ENCODE measurements around the gene CPED1.

The CPED1 gene

DNA sequence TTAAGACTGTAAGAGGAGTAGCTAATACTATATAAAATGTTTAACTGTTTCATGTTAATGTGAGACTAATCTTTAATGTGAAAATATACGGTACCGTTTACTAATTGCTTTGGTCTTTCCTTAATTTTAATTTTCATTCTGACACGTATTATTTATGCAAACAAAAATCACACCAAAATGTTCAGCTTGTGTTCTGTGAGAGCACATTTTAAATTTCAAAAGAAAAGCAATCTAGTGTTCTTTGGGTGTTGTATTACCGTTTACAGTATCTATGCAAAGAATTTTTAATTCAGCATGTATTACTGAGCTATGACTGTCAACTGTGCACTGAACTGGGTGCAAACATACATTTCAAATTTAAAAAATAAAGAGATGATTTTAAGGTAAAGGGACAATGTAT, 342.5 kb downstream of the CPED1 start:
- no peak for ATAC-seq
- TF ChIP-seq, protein P1, sequence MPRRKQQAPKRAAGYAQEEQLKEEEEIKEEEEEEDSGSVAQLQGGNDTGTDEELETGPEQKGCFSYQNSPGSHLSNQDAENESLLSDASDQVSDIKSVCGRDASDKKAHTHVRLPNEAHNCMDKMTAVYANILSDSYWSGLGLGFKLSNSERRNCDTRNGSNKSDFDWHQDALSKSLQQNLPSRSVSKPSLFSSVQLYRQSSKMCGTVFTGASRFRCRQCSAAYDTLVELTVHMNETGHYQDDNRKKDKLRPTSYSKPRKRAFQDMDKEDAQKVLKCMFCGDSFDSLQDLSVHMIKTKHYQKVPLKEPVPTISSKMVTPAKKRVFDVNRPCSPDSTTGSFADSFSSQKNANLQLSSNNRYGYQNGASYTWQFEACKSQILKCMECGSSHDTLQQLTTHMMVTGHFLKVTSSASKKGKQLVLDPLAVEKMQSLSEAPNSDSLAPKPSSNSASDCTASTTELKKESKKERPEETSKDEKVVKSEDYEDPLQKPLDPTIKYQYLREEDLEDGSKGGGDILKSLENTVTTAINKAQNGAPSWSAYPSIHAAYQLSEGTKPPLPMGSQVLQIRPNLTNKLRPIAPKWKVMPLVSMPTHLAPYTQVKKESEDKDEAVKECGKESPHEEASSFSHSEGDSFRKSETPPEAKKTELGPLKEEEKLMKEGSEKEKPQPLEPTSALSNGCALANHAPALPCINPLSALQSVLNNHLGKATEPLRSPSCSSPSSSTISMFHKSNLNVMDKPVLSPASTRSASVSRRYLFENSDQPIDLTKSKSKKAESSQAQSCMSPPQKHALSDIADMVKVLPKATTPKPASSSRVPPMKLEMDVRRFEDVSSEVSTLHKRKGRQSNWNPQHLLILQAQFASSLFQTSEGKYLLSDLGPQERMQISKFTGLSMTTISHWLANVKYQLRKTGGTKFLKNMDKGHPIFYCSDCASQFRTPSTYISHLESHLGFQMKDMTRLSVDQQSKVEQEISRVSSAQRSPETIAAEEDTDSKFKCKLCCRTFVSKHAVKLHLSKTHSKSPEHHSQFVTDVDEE (CRISPR knock-in tag; IDR thresholded peaks at IDR 0.05), result no peak
- TF ChIP-seq ZFP30 (CRISPR knock-in tag; IDR thresholded peaks at IDR 0.05), result no peak
- no peak for TF ChIP-seq ARNTL (CRISPR knock-in tag; IDR thresholded peaks at IDR 0.05; ENCODE audit: borderline replicate concordance, low read depth)
- no peak for TF ChIP-seq ISL1 (CRISPR knock-in tag; IDR thresholded peaks at IDR 0.05)
- TF ChIP-seq, protein P2, sequence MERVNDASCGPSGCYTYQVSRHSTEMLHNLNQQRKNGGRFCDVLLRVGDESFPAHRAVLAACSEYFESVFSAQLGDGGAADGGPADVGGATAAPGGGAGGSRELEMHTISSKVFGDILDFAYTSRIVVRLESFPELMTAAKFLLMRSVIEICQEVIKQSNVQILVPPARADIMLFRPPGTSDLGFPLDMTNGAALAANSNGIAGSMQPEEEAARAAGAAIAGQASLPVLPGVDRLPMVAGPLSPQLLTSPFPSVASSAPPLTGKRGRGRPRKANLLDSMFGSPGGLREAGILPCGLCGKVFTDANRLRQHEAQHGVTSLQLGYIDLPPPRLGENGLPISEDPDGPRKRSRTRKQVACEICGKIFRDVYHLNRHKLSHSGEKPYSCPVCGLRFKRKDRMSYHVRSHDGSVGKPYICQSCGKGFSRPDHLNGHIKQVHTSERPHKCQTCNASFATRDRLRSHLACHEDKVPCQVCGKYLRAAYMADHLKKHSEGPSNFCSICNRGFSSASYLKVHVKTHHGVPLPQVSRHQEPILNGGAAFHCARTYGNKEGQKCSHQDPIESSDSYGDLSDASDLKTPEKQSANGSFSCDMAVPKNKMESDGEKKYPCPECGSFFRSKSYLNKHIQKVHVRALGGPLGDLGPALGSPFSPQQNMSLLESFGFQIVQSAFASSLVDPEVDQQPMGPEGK (CRISPR knock-in tag; IDR thresholded peaks at IDR 0.05; ENCODE audit: borderline replicate concordance), result no peak
- TF ChIP-seq GLIS3 (CRISPR knock-in tag; IDR thresholded peaks at IDR 0.05), result no peak
- TF ChIP-seq TOX (CRISPR knock-in tag; IDR thresholded peaks at IDR 0.05; ENCODE audit: borderline replicate concordance), result no peak
- TF ChIP-seq PPARA (CRISPR knock-in tag; IDR thresholded peaks at IDR 0.05; ENCODE audit: borderline replicate concordance), result no peak
- no peak for TF ChIP-seq SNAI2 (CRISPR knock-in tag; IDR thresholded peaks at IDR 0.05)
- TF ChIP-seq ZNF70 (CRISPR knock-in tag; IDR thresholded peaks at IDR 0.05), result no peak

DNA sequence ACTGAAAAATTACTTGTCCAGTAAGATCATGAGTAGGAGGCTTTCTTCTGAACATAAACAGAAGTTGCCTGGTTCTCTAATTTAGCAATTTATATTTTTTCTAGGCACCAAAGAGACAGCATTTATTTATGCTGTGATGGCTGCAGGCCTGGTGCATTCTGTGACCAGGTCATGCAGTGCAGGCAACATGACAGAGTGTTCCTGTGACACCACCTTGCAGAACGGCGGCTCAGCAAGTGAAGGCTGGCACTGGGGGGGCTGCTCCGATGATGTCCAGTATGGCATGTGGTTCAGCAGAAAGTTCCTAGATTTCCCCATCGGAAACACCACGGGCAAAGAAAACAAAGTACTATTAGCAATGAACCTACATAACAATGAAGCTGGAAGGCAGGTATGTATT, 343.1 kb downstream of the CPED1 start:
- TF ChIP-seq TOX (CRISPR knock-in tag; IDR thresholded peaks at IDR 0.05; ENCODE audit: borderline replicate concordance) (no peak), ZNF70 (CRISPR knock-in tag; IDR thresholded peaks at IDR 0.05) (no peak), CSDC2 (CRISPR knock-in tag; IDR thresholded peaks at IDR 0.05) (no peak), GLIS3 (CRISPR knock-in tag; IDR thresholded peaks at IDR 0.05) (no peak), ZNF8 (CRISPR knock-in tag; IDR thresholded peaks at IDR 0.05) (no peak), ESRRG (CRISPR knock-in tag; IDR thresholded peaks at IDR 0.05) (no peak), ZFP3 (CRISPR knock-in tag; IDR thresholded peaks at IDR 0.05) (no peak)
- ATAC-seq, result no peak

DNA sequence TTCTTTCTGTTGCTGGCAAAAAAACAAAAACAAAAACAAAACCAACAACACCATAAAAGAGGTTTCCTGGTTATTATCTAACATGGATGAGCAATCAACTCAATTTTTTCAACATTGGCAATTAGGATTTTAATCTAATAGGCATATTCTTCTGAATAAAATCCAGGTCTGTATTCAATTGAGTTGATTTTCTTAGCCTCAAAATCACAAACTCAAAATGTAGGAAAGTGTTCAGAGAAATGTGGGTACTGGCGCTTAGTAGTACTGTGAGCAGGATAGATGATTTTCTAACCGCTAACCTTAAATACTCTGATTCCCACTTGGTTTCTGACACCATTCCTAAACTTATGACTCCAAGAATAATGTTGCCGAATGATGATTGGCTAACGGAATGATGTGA, 345.9 kb downstream of the CPED1 start:
- no peak for ATAC-seq
- TF ChIP-seq ZC3H10 (CRISPR knock-in tag; IDR thresholded peaks at IDR 0.05), result no peak
- no peak for TF ChIP-seq TCF4 (CRISPR knock-in tag; IDR thresholded peaks at IDR 0.05; ENCODE audit: borderline replicate concordance)

DNA sequence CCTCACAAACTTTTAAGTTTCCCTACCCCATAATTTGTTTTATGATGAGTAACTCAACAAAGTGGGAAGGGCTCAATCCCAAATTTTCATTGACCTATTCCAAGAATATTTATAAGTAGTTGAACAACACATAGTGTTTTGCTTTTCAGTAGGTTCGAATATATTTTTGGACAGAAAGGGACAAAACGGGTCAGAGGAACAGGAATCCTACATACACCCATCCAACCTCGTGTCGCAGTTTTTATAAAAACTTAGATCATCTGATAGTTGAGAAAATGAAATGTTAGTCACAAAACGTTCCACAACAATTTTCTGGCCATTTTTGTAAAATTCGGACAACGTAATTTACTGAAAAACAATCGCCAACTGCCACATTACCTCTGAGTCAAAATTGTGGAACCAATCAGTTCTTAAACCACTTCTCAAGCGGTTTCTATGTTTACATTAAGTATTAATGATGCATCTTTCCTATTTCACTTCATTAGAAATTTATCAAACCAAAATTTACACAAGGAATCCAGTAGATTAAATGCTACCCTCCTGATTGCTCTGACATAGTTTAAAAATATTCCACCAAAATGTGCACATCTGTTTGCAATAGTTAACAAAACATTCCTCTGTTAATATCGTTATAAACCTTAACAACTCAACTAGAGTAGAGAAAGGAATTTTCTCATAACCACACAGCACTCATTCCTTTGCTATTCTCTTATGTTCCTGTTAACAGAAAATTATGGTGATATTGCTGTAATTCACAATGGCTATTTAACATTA, 346.6 kb downstream of the CPED1 start:
- ATAC-seq, result peak; percentile 48; the same call in 2 of the 3 replicates
- no peak for TF ChIP-seq ARNTL (CRISPR knock-in tag; IDR thresholded peaks at IDR 0.05; ENCODE audit: borderline replicate concordance, low read depth)
- no peak for TF ChIP-seq OSR1 (CRISPR knock-in tag; IDR thresholded peaks at IDR 0.05)
- no peak for TF ChIP-seq ISL1 (CRISPR knock-in tag; IDR thresholded peaks at IDR 0.05)
- TF ChIP-seq, protein P3, sequence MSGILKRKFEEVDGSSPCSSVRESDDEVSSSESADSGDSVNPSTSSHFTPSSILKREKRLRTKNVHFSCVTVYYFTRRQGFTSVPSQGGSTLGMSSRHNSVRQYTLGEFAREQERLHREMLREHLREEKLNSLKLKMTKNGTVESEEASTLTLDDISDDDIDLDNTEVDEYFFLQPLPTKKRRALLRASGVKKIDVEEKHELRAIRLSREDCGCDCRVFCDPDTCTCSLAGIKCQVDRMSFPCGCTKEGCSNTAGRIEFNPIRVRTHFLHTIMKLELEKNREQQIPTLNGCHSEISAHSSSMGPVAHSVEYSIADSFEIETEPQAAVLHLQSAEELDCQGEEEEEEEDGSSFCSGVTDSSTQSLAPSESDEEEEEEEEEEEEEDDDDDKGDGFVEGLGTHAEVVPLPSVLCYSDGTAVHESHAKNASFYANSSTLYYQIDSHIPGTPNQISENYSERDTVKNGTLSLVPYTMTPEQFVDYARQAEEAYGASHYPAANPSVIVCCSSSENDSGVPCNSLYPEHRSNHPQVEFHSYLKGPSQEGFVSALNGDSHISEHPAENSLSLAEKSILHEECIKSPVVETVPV (CRISPR knock-in tag; IDR thresholded peaks at IDR 0.05), result no peak
- TF ChIP-seq, protein P2 (CRISPR knock-in tag; IDR thresholded peaks at IDR 0.05; ENCODE audit: borderline replicate concordance), result no peak
- no peak for TF ChIP-seq ZNF70 (CRISPR knock-in tag; IDR thresholded peaks at IDR 0.05)
- no peak for TF ChIP-seq ZNF8 (CRISPR knock-in tag; IDR thresholded peaks at IDR 0.05)
- no peak for TF ChIP-seq BACH2 (CRISPR knock-in tag; IDR thresholded peaks at IDR 0.05; ENCODE audit: borderline replicate concordance)
- TF ChIP-seq, protein P1 (CRISPR knock-in tag; IDR thresholded peaks at IDR 0.05), result no peak
- TF ChIP-seq, protein P4, sequence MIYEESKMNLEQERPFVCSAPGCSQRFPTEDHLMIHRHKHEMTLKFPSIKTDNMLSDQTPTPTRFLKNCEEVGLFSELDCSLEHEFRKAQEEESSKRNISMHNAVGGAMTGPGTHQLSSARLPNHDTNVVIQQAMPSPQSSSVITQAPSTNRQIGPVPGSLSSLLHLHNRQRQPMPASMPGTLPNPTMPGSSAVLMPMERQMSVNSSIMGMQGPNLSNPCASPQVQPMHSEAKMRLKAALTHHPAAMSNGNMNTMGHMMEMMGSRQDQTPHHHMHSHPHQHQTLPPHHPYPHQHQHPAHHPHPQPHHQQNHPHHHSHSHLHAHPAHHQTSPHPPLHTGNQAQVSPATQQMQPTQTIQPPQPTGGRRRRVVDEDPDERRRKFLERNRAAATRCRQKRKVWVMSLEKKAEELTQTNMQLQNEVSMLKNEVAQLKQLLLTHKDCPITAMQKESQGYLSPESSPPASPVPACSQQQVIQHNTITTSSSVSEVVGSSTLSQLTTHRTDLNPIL (CRISPR knock-in tag; IDR thresholded peaks at IDR 0.05; ENCODE audit: low read depth), result no peak
- TF ChIP-seq ZNF565 (CRISPR knock-in tag; conservative IDR thresholded peaks at IDR 0.05; ENCODE audit: low read depth), result no peak
- no peak for TF ChIP-seq ZC3H10 (CRISPR knock-in tag; IDR thresholded peaks at IDR 0.05)

Data from SK-N-SH treated with all-trans-retinoic acid at 6 μM for 48 hours (cell line).